ENCODE results near the gene LRRC37A.
A peak's percentile ranks its signal among the peaks of the same experiment; 100 is the strongest.
"Not testable (repeated sequence)": the region's sequence is repeated elsewhere in the genome, so short reads cannot be mapped to it uniquely, and the experiment has no call there.

Gene LRRC37A
- total RNA-seq, result 0.09 to 1.4 reads per million in 2 experiments

DNA sequence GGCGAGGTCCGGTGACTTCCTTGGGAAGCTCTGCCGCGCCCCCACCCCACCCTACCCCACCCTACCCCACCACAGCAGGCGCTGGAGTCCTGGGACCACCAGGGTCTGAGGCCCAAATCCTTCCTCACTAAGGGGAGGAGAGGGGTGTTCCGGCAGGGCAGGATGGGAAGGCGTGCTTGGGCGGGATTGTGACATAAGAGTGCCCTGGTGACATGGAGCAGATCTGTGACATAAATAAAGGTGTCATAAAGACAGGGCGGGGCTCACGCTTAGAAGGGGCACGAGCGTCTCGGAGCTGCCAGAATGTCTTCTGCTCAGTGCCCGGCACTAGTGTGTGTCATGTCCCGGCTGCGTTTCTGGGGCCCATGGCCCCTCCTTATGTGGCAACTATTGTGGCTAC lies at the start of gene LRRC37A:
LRRC37A (plus strand) TSS at position 301 of the 400 bp plus-strand sequence; CDS start at position 304, 3 bp downstream.
- DNase-seq (ENCODE audit: low read depth), result not testable (repeated sequence)

DNA sequence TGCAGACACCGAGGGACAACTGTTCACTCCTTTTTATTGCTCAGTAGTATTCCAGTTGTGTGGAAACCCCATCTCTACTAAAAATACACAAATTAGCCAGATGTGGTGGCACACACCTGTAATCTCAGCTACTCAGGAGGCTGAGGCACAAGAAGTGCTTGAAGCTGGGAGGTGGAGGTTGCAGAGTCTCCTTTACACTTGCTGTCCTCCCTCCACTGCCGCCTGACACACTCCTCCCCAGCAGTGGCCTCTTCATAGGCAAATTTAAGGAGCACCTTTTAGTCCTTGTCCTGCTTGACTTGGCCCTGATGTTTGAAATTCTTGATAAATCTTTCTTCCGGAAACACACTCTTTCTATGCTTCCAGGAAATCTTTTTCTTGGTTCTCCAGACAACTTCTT lies 45.8 kb upstream of the LRRC37A start:
- DNase-seq (ENCODE audit: low read depth), result not testable (repeated sequence)

DNA sequence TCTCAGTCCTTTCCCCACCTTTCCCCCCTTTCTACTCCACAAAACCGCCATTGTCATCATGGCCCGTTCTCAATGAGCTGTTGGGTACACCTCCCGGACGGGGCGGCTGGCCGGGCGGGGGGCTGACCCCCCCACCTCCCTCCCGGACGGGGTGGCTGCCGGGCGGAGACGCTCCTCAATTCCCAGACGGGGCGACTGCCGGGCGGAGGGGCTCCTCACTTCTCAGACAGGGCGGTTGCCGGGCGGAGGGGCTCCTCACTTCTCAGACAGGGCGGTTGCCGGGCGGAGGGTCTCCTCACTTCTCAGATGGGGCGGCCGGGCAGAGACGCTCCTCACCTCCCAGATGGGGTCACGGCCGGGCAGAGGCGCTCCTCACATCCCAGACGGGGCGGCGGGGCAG lies 42.1 kb upstream of the LRRC37A start:
- not testable (repeated sequence) for DNase-seq (ENCODE audit: low read depth)

DNA sequence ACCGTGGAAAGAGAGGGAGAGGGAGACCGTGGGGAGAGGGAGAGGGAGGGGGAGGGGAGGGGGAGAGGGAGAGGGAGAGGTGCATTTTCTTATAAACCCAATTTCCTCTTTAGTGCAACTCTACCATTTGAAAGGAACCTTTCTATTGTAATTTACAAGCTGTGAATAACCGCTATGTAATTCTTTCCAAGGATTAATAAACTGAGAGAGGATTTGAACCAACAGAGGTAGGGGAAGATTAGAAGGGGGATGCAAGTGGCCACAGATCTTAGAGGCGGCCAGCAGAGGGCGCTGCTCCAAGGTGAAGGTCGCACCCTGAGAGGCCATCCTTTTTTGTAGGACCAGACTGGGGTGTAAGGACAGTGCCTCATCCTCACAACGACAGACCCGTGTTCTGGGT lies 41.2 kb upstream of the LRRC37A start:
- peak; percentile 68 for DNase-seq (ENCODE audit: low read depth)

DNA sequence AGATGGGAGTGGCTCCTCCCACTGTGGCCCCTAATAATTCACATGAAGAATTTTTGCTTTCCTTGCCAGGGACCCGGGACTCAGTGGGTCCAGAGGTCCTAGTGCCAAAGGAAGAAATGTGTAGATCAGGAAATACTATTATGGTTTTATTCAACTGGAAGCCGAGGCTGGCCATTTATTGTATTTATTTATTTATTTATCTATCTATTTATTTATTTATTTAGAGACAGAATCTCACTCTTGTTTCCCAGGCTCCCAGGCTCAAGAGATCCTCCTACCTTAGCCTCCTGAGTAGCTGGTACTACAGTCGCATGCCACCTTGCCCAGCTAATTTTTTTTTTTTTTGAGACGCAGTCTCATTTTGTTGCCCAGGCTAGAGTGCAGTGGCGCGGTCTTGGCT lies 40.7 kb upstream of the LRRC37A start:
- DNase-seq (ENCODE audit: low read depth), result not testable (repeated sequence)

DNA sequence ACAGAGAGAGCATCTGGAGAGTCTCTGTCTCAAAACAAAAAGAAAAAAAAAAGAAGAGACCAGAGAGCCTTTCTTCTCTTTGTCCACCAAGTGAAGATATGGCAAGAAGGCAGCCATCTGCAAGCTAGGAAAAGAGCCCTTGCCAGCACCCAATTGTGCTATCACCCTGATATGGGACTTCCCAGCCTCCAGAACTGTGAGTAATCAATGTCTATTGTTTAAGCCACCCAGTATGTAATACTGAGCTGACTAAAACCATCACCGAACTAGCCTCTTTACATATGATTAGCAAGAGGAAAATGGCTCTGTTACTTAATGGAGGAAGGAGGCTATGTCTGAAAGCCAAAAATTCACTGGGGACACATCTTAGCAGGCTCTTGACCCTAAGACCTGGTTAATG lies 38.6 kb upstream of the LRRC37A start:
- not testable (repeated sequence) for DNase-seq (ENCODE audit: low read depth)

DNA sequence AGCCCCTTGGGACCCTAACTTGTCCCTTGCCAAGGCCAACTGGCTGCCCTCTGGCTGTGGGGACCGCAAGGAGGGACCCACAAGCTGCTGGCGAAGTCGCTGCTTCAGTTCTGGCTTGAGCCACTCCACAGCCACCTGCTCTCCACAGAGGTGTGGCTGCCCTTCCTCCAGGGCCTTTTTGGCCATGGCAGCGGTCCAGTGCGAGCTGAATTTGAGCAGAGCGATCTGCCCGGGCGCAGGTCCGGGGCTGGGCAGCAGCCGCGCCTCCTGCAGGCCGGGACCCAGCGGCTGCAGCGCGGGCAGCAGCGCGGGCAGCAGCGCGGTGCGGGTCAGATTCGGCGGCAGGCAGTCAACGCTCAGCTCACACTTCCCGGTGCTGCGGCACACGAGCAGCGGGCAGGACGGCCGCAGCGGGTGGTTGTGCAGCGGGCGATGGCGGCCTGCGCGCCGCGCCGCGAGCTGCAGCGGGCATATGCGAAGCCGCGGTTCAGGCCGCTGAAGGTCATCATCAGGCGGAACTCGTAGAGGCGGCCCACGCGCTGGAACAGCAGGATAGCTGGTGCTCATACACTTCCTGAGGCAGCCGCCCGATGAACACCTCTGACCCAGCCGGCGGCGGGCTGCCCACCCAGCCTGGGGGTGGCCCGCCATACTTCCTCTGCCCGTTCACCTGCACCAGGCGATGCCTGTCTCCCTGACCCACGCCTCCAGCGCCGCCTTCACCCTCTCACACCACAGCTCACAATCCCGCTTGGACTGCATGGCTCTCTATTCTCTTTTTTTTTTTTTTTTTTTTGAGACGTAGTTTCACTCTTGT lies 34.9 kb upstream of the LRRC37A start:
- DNase-seq (ENCODE audit: low read depth), result not testable (repeated sequence)

DNA sequence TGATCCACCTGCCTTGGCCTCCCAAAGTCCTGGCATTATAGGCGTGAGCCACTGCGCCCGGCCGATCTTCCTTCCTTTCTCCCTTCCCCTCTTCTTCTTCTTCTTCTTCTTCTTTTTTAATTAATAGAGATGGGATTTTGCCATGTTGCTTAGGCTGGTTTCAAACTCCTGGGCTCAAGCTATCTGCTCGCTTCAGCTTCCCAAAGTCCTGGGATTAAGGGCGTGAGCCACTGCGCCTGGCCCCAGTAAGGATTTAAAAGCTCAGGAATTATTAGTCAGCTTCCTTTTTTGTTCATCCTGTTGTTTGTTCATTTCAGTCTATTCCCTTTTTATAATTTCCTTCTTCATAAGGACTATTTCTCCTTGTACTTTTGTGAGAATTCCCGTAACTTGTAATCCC lies 32.7 kb upstream of the LRRC37A start:
- DNase-seq (ENCODE audit: low read depth), result no peak

DNA sequence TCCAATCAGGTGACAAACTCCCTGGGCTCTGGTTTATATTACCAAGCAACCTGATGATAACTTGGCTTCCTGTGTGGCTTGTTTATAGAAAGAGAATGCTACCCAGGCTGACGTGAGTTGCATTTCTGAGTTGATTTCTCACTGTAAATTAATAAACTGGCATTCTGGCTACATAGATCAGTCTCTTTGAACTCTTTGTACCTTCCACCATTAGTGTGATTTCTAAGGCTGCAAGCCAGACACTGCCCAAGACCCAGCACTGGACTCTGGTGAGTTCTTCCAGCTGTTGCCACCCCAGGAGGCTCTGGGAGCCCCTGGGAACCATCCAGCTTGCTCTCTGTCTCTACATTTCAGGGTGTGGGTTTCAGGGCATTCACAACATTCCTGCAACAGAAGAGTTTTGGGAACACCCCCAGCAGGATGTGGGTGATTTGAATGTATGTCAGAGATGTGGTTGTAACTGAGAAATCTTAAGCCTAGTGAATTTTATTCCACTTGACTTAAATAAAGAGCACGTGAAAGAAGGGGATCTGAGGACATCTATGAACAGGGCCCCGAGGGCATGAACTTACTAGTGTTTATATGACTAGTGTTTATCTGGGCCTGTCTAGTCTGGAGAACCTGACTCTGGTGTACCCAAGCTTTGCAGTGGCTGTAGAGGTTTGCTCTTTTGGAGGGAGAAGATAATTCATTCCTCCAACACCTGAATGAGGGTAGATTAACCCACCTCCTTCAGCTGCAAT lies 30.3 kb upstream of the LRRC37A start:
- DNase-seq (ENCODE audit: low read depth), result peak; percentile 25

DNA sequence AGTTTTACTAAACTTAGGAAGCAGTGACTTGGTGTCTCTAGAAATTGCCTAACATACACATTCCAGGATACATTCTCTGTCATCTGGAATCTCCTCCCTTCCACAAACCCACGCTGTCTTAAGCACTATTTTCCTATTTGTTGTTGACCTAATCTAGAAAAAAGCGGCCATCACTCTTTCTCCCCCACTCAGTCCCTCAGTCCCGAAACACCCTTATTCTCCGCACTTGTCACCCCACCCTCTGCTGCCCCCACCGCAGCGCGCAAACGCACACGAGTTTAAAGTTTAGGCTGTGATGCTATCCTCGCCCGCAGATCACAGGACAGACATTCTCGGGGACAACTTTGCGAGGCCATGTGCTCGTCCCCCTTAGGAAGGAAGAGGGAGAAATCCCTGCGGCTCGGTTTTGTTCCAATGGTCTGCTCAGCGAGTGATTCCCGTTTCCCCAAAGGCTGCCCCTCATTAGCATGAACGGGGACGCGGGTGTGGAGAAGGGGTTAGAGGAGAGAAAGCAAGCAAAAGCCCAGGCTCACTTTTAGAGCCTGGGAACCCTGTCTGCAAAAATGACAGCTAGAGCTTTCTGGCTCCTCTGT lies 28.8 kb upstream of the LRRC37A start:
- not testable (repeated sequence) for DNase-seq (ENCODE audit: low read depth)

DNA sequence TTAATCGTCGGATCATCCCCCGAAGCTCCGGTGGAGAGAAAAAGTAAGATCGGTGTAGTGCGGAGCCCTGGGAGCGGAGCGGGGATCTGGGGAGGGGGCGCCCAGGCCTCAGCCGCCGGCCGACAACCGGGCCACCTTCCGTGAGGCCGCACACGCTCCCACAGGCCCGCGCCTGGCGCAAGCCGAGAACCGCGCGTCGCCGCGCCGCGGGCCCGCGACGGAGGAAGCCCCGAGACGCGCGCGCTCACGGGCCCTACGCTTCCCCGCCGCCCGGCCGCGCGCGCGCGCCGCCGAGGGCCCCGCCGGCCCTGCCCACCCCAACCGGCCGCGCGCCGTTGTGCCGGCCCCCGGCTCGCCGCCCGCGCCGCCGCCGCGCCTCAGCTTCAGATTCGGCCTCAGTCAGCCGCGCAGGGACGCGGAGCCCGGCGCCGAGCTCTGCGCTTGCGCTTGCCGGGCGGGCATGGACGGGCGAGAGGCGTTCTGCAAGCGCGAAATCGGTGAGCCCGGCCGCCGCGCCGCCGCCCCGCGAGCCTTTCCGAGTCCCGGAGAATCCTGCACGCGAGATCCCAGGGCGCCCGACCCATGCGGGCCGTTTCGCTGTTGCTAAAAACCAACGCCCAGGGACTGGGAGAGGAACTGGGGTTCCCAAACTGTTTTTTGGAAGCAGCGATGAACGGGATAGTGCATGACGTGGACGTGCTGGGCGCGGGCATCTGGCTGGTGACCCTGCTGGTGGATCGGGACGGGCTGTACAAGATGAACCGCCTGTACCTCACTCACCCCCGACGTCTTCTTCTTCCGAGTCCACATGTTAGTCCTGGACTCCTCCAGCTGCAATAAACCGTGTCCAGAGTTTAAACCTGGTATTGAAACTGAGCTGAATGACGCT lies 28.0 kb upstream of the LRRC37A start:
- DNase-seq (ENCODE audit: low read depth), result peak; percentile 75

DNA sequence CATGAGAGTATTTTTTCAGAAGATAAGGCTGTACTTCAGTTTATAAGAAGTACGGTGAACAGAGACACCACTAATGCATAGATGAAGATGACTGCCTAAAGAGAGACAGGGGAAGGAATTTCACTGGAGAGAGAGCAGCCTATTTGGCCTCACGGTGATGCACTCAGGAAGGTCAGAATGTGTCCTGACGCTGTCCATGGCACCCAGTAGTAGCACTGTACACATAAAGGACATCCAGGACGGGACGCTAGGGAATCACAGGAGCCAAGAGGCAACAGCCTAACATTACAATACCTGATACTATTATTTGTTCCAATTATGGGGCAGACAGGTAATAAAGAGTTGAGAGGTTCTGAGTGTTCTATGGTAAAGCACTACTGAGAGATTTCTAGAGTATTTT lies 24.9 kb upstream of the LRRC37A start:
- no peak for DNase-seq (ENCODE audit: low read depth)

DNA sequence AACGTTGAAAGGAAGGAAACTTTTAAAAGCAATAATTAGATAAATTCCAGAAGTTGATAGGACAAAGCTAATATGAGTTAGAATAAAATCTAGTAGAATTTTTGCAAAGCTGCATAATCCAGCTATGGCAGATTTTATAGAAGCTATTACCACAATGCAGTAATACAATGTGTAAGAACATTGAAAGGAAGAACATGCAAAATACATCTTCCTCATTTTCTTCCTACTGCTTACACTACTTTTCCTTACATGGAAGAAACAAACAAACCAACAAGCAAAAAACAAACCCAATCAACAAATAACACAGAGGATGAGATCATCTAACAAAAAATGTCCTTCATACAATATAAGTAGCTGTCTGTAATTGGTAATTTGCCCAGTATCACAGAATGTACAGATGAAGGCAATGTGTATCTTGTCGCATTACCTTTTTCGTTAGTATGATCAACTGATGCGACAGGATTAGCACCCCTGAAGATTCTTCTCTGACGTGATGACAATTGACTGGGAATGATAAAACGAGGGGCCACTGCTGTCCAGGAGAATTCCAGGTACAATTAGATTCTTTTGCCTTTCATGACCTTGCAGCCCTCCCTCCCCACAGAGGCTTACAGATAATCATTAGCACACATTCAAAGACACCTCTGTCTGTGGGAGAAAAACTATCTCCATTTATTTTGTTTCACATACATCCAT lies 21.2 kb upstream of the LRRC37A start:
- DNase-seq (ENCODE audit: low read depth), result no peak

DNA sequence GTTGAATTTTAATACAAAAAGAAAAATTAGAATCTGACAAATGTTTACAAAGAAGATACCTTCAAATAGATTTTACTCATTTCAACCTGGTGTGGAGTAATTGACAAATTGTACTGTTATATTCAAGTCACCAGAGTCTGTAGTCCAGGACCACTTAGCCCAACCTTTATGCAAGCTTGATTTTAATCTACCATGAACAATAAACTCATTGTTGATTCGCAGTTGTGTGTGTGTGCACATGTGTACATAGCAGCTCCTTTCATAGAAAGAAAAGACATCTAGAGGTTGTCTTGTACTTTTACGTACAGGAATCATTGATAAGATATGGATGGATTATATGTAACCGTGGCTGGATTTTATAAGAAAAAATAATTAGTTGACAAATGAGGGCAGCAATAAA lies 20.7 kb upstream of the LRRC37A start:
- DNase-seq (ENCODE audit: low read depth), result no peak

DNA sequence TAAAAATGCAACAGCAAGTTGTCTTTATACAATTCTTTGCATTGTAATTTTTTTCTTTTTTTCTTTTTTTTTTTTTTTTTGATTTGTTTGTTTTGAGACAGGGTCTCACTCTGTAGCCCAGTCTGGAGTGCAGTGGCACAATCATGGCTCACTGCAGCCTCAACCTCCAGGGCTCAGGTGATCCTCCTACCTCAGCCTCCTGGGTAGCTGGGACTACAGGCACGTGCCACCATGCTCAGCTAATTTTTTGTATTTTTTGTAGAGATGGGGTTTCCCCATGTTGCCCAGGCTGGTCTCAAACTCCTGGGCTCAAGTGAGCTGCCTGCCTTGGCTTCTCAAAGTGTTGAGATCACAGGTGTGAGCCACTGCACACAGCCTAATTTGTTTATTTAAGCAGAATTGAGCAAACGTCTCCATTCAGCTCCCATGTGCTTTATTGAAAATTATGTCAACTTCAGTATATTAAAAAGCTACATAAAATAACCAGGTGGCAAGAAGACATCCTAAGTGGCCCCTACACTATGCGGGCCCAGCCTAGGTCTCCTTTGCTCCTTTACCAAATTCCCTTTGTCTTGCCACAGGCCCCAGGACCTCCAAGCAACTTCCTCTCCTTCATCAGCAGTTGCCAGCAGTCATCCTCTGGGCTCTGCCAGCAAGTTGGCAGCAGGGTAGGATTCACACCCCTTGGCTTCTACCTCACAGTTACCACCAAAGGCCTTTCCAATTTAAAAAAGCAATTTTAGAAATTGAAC lies 18.0 kb upstream of the LRRC37A start:
- DNase-seq (ENCODE audit: low read depth), result not testable (repeated sequence)

DNA sequence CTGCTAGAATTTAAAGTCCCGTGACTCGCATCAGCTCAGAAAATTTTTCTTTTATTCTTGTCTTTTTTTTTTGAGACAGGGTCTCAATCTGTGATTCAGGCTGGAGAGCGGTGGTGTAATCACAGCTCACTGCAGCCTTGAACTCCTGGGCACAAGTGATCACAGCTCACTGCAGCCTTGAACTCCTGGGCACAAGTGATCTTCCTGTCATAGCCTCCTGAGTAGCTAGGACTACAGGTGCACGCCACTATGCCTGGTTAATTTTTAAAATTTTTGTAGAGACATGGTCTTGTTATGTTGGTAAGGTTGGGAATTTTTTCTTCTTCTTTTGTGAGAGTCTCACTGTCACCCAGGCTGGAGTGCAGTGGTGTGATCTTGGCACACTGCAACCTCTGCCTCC lies 13.6 kb upstream of the LRRC37A start:
- DNase-seq (ENCODE audit: low read depth), result not testable (repeated sequence)

DNA sequence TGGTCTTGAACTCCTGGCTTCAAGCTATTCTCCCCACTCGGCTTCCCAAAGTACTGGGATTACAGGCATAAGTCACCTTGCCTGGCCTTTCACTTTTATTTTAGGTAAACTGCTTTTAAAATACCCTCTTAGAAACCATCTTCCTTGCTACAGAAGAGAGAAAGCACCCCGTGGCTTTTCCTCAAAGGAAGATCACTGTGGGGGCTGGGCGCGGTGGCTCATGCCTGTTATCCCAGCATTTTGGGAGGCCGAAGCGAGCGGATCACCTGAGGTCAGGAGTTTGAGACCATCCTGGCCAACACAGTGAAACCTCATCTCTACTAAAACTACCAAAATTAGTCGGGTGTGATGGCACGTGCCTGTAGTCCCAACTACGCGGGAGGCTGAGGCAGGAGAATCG lies 12.3 kb upstream of the LRRC37A start:
- not testable (repeated sequence) for DNase-seq (ENCODE audit: low read depth)

DNA sequence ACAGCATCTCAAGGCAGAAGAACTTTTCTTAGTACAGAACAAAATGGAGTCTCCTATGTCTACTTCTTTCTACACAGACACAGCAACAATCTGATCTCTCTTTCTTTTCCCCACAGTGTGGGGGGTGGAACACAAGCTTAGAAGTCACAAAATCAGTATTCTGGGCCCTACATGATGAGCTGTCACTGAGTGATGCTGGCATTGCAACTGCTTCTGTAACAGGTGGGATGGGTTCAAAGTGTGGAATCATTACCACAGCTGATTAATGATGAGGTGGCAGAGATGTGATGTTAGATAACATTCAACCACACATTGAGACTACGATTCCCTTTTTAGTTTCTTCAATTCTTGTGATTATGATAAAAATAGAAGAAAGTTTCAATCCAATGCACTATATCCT lies 10.5 kb upstream of the LRRC37A start:
- DNase-seq (ENCODE audit: low read depth), result not testable (repeated sequence)

DNA sequence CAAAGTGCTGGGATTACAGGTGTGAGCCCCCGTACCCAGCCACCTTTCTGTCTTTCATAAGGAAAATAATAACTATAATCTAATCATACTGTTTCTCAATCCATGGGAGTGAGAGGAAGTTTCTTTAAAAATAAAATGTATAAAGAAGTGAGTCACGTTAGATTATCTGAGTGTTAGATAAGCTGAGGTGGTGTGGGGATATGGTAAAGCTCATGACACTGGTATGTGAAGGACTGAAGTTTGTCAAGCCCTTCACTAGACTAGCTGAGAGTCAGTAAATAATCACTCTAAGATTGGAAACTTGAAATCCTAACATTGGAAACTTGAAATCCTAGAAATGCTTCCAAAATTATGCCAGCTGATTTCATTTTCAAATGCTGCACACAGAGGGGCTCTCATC lies 9.4 kb upstream of the LRRC37A start:
- not testable (repeated sequence) for DNase-seq (ENCODE audit: low read depth)

DNA sequence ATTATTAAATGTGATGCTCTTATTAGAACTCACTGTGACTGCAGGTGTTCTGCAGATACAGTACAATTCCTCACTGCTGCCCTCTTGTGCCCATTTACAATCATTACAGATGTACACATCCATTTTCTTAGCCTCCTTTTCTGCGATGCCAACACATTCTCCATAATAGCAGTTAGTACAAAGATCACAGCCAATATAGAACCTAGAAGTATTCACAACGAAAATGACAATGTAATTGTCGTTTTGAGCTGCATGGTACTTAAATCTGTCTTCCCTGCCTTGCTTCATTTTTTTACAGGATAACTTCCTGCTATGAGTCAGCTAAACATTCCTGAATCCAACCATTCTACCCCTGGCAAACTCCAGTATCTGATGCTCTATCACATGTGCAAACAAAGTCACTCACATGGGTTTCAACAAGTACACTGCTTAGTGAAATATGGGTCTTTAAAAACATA lies 8.1 kb upstream of the LRRC37A start:
- peak; percentile 50 for DNase-seq (ENCODE audit: low read depth)
